ENCODE measurements around the gene ISCA2. TPM values are rescaled to one million over a fixed set of nuclear protein-coding genes. Genes with fewer than 3 reads are reported as not detected.

The ISCA2 gene
- total RNA-seq, 1 donor from 2014 or later = 21.4 TPM

DNA sequence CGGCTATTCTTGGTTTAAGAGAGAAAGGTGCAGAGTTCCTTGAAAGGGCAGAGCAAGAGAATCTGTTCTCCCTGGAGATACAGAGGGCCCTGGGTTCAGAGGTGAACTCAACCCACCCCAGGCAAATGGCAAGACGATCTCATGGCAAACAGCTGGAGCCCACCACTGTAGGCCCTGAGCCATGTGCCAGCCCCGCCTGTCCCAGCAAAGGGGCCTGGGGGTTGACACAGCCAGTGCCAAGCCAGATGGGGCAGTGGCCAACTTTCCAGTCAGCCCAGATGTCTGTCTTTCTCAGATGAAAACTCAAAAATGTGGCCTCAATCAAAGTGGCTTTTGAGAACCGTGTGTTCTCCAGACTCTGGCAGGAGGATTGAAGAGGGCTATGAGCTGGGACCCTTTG, 51.8 kb downstream of the ISCA2 start:
- H3K27me3 ChIP-seq = no peaks in the 10 kb centered on the region
- intact Hi-C loops (cut with DNase I) = no loop called here
- DNase-seq = no peak

DNA sequence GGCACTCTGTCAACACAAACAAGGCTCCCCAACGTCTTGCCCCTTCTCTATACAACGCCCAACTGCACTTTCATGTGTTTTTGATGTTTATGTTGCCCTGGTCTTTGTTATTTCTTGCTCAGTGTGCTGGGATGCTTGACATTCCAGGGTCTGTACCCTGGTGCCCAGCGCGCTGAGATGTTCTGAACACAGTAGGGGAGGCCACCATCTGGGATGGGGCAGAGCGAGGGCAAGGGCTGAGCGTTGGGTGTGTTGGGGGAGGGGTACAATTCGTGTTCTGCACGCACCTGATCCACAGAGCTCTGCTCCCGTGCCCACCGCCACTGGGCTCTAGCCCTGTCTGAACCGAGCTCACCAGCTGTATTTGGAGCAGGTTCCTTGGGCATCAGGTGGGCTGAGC, 52.9 kb downstream of the ISCA2 start:
- intact Hi-C loops (cut with DNase I) = no loop called here
- DNase-seq (no peak), ATAC-seq (no peak)
- H3K36me3 ChIP-seq = no peaks in the 10 kb centered on the region
- no peaks in the 10 kb centered on the region for H3K9me3 ChIP-seq
- H3K4me3 ChIP-seq = no peak overlapping the region
- H3K27ac ChIP-seq = no peak overlapping the region
- TF ChIP-seq, protein P1, sequence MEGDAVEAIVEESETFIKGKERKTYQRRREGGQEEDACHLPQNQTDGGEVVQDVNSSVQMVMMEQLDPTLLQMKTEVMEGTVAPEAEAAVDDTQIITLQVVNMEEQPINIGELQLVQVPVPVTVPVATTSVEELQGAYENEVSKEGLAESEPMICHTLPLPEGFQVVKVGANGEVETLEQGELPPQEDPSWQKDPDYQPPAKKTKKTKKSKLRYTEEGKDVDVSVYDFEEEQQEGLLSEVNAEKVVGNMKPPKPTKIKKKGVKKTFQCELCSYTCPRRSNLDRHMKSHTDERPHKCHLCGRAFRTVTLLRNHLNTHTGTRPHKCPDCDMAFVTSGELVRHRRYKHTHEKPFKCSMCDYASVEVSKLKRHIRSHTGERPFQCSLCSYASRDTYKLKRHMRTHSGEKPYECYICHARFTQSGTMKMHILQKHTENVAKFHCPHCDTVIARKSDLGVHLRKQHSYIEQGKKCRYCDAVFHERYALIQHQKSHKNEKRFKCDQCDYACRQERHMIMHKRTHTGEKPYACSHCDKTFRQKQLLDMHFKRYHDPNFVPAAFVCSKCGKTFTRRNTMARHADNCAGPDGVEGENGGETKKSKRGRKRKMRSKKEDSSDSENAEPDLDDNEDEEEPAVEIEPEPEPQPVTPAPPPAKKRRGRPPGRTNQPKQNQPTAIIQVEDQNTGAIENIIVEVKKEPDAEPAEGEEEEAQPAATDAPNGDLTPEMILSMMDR (IDR thresholded peaks at IDR 0.05) = no peak
- H3K27me3 ChIP-seq = no peaks in the 10 kb centered on the region
- H3K4me1 ChIP-seq = peaks cover 5% of the 10 kb centered on the region

More for the DNA sequence above, 51.8 kb downstream of the ISCA2 start:
- ATAC-seq = no peak
- no peaks in the 10 kb centered on the region for H3K9me3 ChIP-seq
- no peaks in the 10 kb centered on the region for H3K36me3 ChIP-seq
- no peak overlapping the region for H3K27ac ChIP-seq
- no peaks in the 10 kb centered on the region for H3K4me1 ChIP-seq
- H3K4me3 ChIP-seq = no peak overlapping the region
- TF ChIP-seq, protein P1 (IDR thresholded peaks at IDR 0.05) = no peak

Other genes starting within 250 kb of the ISCA2 start
- gene ABCD4, start 190.8 kb upstream of the ISCA2 start, total RNA-seq = 48.3 TPM
- not detected for gene VRTN, start 145.3 kb upstream of the ISCA2 start, total RNA-seq
- gene SYNDIG1L, start 67.6 kb upstream of the ISCA2 start, total RNA-seq = 2.9 TPM
- gene NPC2, start 460 bp upstream of the ISCA2 start, total RNA-seq = 849 TPM
- 117 TPM for gene LTBP2, start 118.5 kb downstream of the ISCA2 start, total RNA-seq
- gene AREL1, start 219.3 kb downstream of the ISCA2 start, total RNA-seq = 36.8 TPM
- 40.7 TPM for gene FCF1, start 219.4 kb downstream of the ISCA2 start, total RNA-seq

All from upper lobe of right lung (tissue), 1 donor.